Measurements from ENCODE around the gene TAS2R38. TPM values are rescaled to one million over a fixed set of nuclear protein-coding genes. Genes with fewer than 3 reads are reported as not detected.

The TAS2R38 gene
- total RNA-seq, 2 donors from 2014 or later: not detected

- H3K27ac ChIP-seq (ENCODE audit: low read depth, low read length): no peak overlapping the region
- no peaks in the 10 kb centered on the region for H3K27me3 ChIP-seq (ENCODE audit: control insufficient read depth, insufficient read depth, low read length, poor library complexity, severe bottlenecking)
- no peak overlapping the region for H3K9ac ChIP-seq (ENCODE audit: extremely low read depth, low read length, poor library complexity, severe bottlenecking)
- no peak overlapping the region for H3K4me3 ChIP-seq (ENCODE audit: low read length)
- H3K9me3 ChIP-seq (ENCODE audit: control insufficient read depth, low read length): peaks cover 13% of the 10 kb centered on the region
- H3K4me1 Mint-ChIP-seq: no peaks in the 10 kb centered on the region
- no peak overlapping the region for H3K27ac Mint-ChIP-seq
- H3K9me3 Mint-ChIP-seq: peaks cover 17% of the 10 kb centered on the region
- no peak for TF ChIP-seq CTCF (conservative IDR thresholded peaks at IDR 0.05)
- H3K36me3 ChIP-seq (ENCODE audit: control insufficient read depth, insufficient read depth, low read length): no peaks in the 10 kb centered on the region
- H3K4me3 Mint-ChIP-seq: no peak overlapping the region
- H3K36me3 Mint-ChIP-seq (ENCODE audit: low read depth): no peaks in the 10 kb centered on the region
- DNase-seq: no peak
- no peaks in the 10 kb centered on the region for H3K27me3 Mint-ChIP-seq (ENCODE audit: insufficient read depth)
- no peaks in the 10 kb centered on the region for H3K4me1 ChIP-seq (ENCODE audit: control insufficient read depth, insufficient read depth, low read length)
- WGBS, 2 experiments (ENCODE audit: insufficient coverage in 1 of 2, insufficient read length in 1 of 2): 95% methylated on average over 3 of the region's 3 CpGs; no CpG with 5 or more reads in 1 of the 2 experiments
Observed at GRCh38 chr7:141944811-141945210, 28.8 kb downstream of the TAS2R38 start.

- peaks cover 13% of the 10 kb centered on the region for H3K9me3 ChIP-seq (ENCODE audit: control insufficient read depth, low read length)
- Mint-ChIP-seq H3K9me3 (peaks cover 17% of the 10 kb centered on the region), H3K4me3 (no peak overlapping the region), H3K27ac (no peak overlapping the region), H3K4me1 (no peaks in the 10 kb centered on the region), H3K36me3 (ENCODE audit: low read depth) (no peaks in the 10 kb centered on the region), H3K27me3 (ENCODE audit: insufficient read depth) (no peaks in the 10 kb centered on the region)
- DNase-seq: no peak
- no peaks in the 10 kb centered on the region for H3K36me3 ChIP-seq (ENCODE audit: control insufficient read depth, insufficient read depth, low read length)
- H3K27me3 ChIP-seq (ENCODE audit: control insufficient read depth, insufficient read depth, low read length, poor library complexity, severe bottlenecking): no peaks in the 10 kb centered on the region
- no peak overlapping the region for H3K4me3 ChIP-seq (ENCODE audit: low read length)
- H3K4me1 ChIP-seq (ENCODE audit: control insufficient read depth, insufficient read depth, low read length): no peaks in the 10 kb centered on the region
- H3K9ac ChIP-seq (ENCODE audit: extremely low read depth, low read length, poor library complexity, severe bottlenecking): no peak overlapping the region
- 83 to 88% methylated on average over 1 of the region's 1 CpG for WGBS, 2 experiments (ENCODE audit: insufficient coverage in 1 of 2, insufficient read length in 1 of 2)
- H3K27ac ChIP-seq (ENCODE audit: low read depth, low read length): no peak overlapping the region
- no peak for TF ChIP-seq CTCF (conservative IDR thresholded peaks at IDR 0.05)
Observed at GRCh38 chr7:141943846-141944245, 29.7 kb downstream of the TAS2R38 start.

- H3K27me3 ChIP-seq (ENCODE audit: control insufficient read depth, insufficient read depth, low read length, poor library complexity, severe bottlenecking): no peaks in the 10 kb centered on the region
Observed at GRCh38 chr7:141941075-141941474, 32.5 kb downstream of the TAS2R38 start.

More at GRCh38 chr7:141941075-141941474, 32.5 kb downstream of the TAS2R38 start:
- no peak overlapping the region for H3K4me3 Mint-ChIP-seq
- DNase-seq: no peak
- TF ChIP-seq CTCF (conservative IDR thresholded peaks at IDR 0.05): no peak
- peaks cover 17% of the 10 kb centered on the region for H3K9me3 Mint-ChIP-seq
- no peak overlapping the region for H3K4me3 ChIP-seq (ENCODE audit: low read length)
- no peaks in the 10 kb centered on the region for H3K27me3 Mint-ChIP-seq (ENCODE audit: insufficient read depth)
- no peaks in the 10 kb centered on the region for H3K36me3 Mint-ChIP-seq (ENCODE audit: low read depth)
- H3K27ac ChIP-seq (ENCODE audit: low read depth, low read length): no peak overlapping the region
- H3K9me3 ChIP-seq (ENCODE audit: control insufficient read depth, low read length): peaks cover 13% of the 10 kb centered on the region
- H3K27ac Mint-ChIP-seq: no peak overlapping the region
- no peaks in the 10 kb centered on the region for H3K36me3 ChIP-seq (ENCODE audit: control insufficient read depth, insufficient read depth, low read length)
- no peak overlapping the region for H3K9ac ChIP-seq (ENCODE audit: extremely low read depth, low read length, poor library complexity, severe bottlenecking)
- H3K4me1 ChIP-seq (ENCODE audit: control insufficient read depth, insufficient read depth, low read length): no peaks in the 10 kb centered on the region
- 81 to 93% methylated on average over 2 to 3 of the region's 3 CpGs for WGBS, 2 experiments (ENCODE audit: insufficient coverage in 1 of 2, insufficient read length in 1 of 2)
- H3K4me1 Mint-ChIP-seq: no peaks in the 10 kb centered on the region
